Activated CD4-positive, CD25-positive, alpha-beta regulatory T cell treated with anti-CD3 and anti-CD28 coated beads, Interleukin-2, amount 50 U/mL, for 16 hours (primary cell): ENCODE data around the gene EXOSC7.
A peak's percentile ranks its signal among the peaks of the same experiment; 100 is the strongest.
"Not testable (repeated sequence)": the region's sequence is repeated elsewhere in the genome, so short reads cannot be mapped to it uniquely, and the experiment has no call there.

Experiments used
- DNase-seq: peaks from one replicate; pipeline ENCODE4 v3.0.0-alpha.2; 2020; ENCODE audit warnings: low read depth, low spot score

Gene EXOSC7

DNA sequence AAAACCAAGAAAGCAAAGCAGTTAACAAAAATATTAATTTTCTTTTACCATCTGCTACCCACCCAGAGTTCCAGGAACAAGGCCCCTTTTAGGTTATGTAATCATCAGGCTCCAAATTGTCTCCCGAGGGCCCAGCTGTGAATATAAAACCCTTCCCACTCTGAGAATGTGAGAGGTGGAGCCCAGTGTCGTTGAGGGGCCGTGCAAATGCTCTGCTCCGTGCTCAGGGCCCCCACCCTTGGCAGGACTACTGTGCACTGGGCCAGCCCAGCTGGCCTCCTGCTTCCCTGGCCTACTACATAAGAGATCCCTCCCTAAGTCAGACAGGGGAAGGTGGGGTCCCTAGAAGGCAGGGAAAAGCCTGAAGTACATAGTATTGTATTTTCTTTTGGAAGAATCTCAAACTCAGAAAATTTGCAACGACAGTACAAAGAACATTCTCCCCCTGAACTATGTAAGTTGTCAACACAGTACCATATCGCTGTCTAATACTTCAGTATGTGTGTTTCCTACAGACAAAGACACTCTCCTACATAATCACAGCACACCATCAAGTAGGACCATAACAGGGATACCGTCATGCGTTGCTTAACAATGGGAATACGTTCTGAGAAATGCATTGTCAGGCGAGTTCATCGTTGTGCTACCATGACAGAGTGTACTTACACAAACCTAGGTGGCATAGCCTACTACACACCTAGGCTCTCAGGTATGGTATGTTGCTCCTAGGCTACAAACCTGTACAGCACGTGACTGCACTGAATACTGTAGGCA lies 45.7 kb downstream of the EXOSC7 start:
- DNase-seq = no peak

DNA sequence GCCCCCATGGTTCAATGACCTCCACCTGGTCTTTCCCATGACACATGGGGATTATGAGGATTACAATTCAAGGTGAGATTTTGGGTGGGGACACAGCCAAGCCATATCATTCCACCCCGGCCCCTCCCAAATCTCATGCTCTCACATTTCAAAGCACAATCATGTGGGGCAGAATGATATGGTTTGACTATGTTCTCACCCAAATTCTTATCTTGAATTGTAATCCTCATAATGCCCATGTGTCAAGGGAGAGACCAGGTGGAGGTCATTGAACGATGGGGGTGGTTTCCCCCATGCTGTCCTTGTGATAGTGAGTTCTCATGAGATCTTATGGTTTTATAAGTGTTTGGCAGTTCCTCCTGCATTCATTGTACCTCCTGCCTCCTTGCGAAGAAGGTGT lies 47.6 kb downstream of the EXOSC7 start:
- DNase-seq = no peak

DNA sequence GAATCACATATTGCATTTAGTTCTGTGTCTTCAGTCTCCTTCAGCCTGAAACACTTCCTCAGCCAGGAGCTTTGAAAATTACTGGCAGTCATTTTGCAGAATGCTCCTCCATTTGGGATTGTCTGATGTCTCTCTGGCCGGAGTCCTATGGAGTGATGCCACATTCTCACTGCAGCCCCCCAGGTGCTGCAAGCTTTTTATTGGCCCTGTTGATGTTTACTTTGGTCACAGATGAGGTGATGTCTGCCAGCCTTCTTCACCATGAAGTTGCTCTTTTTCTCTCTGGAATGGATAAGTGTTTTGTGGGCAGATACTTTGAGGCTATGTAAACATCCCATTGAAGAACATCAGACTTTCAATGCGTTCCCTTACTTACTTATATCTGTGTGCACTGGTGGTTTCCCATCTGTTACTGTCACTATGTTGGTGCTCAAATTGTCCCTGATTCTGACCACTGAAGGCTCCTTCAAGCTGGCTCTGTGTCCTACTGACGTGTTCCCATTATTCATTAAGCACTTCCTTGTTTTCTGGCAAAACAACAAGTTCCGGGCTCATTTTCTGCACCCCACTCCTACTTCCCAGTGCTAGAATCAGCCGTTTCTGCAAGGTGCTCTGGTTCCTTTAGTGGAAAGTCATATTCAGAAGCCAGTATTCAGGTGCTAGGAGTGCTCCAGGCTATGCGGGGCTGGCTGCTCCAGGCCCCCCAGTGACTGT lies 48.7 kb downstream of the EXOSC7 start:
- DNase-seq = no peak

DNA sequence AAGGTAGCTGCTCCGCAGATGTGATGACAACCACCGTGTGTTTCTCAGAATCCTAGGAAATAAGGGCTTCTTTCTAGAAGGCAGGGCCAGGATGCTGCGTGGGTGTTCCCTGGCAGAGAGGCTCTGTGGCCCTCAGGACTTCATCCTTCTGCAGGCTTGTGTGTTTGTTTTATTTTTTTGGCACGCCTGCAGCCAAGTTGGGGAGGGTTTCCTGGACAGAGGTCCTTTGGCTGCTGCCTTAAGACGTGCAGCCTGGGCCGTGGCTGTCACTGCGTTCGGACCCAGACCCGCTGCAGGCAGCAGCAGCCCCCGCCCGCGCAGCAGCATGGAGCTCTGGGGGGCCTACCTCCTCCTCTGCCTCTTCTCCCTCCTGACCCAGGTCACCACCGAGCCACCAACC lies 50.0 kb downstream of the EXOSC7 start, which contains the start of gene CLEC3B:
CLEC3B (plus strand) TSS at position 266 of the 400 bp plus-strand sequence; CDS start at position 326, 60 bp downstream.
- no peak for DNase-seq

DNA sequence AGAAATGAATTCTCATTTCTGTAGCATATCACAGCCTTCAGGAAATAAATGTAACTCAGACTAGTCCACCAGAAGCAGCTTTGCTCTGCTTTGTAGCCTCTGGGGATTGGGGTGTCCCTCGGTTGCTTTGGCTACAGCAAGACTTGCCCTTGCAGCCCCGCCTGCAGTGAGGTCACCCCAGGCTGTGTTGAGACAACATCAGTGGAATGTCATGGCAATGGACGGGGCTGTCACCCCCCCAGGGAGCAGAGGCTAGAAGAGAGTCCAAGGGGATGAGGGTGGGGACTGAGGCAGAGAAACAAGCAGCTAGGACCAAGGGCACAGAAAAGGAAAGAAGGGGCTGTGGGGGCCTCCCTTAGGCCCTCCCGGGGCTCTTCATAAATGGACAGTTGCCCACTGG lies 50.9 kb downstream of the EXOSC7 start:
- DNase-seq = no peak

DNA sequence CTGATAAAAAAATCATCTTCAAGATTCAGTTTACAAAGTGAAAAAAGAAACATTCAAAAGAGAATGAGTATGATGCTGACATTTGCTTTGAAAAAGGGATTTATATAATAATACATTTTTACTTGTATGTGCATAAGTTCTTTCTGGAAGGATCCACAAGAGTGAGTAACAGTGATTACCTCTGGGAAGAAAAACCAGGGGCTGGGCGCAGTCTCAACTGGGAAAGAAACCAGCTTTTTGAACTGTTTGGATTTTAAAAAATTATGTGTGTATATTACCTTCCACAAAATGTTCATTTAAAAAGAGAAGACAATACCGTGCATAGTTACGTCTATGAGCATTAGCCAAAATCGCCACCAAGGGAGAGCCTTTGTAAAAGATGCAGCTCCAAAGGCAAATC lies 51.4 kb downstream of the EXOSC7 start:
- no peak for DNase-seq

DNA sequence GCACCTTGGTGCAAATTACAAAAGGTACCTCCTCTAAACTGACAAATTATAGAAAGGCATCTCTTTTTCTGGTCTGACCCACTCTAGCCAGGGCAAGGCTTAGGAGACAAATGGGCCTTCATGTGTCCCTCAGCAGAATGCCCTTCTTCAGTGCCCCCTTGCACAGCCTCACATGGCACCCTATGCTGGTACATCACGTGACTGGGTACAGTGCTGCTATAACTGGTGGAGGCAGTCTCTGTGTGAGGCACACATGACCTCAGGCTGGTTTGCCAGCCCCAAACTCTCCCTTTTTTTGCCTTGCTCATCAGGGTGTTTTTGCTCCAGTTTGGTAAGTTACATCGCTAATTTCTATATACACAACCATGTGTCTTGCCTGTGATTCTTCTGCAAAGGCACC lies 53.2 kb downstream of the EXOSC7 start:
- DNase-seq = no peak

DNA sequence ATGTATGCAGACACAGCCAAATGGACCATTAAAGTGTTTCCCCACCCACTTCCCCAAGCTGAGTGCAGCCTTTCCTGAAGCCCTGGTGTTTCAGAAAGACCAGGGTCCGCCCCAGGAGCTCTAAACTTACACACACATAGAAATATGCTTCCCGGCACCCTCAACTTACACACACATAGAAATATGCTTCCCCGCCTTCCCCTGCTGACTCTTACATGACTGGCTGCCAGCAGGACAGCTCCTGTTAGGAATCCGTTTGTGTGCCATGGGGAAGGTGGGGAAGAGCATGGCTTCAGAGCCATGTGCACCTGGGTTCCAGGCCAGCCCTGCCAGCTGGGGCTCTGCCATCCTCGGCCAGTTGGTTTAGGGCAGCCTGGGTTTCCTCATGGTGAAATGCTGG lies 53.6 kb downstream of the EXOSC7 start:
- no peak for DNase-seq

DNA sequence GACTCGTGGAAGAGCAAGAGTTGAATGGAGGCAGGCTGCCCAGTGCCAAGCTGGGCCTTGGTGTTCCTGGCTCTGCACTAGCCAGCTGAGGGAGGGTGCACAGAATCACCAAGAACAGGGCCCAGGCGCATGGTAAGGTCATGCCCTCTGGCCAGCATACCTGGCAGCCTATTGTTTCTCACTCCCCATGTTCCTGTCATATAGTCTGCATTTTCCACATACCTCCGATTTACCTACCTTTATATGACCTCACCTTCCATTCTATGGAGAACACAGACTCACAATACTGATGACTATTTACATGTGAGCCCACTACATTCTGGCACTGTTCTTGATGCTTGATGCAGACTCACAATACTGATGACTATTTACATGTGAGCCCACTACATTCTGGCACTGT lies 55.5 kb downstream of the EXOSC7 start:
- no peak for DNase-seq

DNA sequence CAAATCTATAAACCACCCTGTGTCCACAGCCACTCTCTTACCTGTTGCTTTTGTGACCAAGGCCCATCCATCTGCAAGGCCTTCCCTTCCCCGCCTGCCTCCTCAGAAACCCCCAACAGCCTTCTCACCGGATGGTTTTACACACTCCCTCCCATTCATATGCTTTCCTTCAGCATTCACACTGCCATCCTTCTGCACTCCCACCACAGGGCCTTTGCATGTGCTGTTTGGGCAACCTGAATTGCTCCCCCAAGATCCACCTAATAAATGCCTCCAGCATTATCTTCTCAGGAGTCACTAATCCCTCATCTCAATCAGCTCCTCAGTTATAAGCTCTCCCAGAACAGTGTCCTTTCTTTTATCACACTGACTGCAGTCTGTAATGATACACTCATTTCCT lies 56.1 kb downstream of the EXOSC7 start:
- no peak for DNase-seq

DNA sequence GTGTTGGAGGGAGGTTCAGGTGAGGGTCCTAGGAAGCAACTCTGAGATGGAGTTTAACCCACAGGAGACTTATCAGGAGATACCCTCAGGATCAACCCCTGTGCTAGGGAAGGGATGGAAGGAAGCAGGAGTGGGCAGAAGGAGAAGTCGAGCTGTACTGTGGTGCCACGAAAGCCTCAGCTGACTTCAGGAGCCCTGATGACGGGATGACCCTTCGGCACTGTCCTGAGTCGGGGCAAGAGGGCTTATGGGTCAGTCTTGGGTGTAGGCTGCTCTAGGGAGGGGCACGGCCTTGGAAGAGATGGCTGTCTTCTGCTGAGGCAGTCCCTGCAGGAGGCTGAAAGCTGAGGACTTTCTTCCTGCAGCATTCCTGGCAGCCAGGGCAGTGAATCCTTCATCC lies 57.7 kb downstream of the EXOSC7 start:
- DNase-seq = no peak

DNA sequence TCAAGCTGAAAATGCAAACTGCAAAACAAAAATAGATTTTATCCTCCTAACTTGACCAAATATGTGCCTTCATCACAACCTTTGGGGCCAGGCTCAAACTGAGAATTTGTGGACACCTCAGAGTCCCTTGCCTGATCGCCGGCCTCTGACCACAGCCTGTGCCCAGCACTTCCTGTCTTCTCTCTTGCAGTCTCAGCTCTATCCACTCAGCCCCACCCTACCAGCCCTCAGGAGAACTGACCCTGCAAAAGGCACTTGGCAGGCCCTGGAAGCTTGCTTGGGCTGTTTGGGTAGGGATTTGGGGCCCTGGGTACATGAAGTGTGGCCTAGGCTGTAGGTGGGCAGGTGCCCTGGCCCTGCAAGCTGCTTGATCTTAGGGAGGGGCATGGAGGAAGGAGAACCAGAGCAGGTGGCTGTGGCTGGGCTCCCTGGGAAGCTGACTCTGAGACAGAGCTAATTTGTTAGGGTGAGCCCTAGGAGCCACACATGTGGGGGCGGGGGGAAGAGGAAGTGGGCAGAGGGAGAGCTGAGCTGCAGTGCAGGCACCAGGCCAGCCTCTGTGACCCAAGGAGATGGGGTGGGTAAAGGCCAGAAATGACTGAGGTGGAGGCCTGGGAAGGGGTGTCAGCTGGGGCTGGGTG lies 58.7 kb downstream of the EXOSC7 start:
- no peak for DNase-seq

DNA sequence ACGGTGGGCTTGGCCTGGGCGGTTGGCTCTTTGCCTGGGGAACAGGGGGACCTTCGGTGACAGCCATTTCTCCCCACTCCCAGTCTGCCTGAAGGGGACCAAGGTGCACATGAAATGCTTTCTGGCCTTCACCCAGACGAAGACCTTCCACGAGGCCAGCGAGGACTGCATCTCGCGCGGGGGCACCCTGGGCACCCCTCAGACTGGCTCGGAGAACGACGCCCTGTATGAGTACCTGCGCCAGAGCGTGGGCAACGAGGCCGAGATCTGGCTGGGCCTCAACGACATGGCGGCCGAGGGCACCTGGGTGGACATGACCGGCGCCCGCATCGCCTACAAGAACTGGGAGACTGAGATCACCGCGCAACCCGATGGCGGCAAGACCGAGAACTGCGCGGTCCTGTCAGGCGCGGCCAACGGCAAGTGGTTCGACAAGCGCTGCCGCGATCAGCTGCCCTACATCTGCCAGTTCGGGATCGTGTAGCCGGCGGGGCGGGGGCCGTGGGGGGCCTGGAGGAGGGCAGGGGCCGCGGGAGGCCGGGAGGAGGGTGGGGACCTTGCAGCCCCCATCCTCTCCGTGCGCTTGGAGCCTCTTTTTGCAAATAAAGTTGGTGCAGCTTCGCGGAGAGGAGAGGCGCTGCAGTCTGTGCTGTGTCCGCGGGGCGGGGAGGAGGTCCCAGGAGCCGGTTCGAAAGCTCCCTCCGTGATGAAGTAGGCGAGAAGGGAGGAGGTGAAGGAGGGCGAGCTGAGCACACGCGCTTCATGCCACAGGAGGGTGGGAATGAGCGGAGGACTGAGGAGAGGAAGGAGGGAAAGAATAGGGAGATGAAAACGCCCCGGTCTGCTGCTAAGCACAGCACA lies 59.6 kb downstream of the EXOSC7 start:
- no peak for DNase-seq

DNA sequence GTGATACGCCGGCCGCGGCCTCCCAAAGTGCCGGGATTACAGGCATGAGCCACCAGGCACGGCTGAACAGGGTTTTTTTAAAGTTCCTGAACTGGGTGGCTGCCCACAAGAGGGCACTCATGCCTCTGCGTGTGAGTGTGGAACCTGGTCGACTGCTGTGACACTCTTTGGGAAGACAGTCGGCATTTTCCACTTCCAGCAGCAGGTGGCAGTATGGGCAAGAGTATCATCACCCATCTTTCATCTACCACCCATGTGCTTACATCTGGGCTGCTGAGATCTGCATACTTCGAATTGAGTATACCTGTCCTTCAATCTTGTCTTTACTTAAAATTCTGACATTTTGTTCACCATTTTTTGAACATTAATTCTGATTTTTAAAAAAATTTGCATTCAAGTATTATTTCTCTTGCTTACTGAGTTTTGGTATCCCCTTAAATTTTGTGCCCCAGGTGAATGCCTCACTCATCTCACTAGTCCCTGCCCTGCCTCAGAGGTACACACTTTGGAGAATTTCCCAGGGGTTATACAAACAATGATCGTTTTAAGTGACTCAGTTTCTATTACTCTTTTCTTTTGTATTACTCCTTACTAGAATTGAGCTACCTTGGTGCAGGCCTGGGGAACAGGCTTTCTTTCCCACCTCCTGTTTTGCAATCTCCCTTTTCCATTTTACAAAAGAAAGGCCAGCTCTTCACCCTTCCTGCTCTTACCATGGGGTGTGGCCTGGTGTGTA lies 61.8 kb downstream of the EXOSC7 start:
- peak; percentile 84 for DNase-seq

DNA sequence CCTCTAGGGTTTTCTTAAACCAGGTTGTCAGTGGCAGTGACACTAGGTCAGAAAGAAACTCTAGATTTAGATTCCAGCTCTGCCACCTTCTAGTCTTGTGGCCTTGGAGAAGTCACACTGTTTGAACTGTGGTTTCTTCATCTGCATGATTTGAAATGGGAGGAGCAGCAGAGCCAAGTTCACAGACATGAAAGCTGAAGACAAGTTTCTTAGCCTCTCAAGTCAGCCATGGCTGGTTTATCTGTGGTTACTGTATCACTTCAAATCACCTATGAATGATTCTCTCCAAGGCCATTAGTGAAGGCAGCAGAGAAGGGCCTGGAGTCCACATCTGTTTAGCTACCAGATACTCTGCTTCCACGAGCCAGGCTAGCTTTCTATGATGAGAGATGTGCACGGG lies 65.6 kb downstream of the EXOSC7 start:
- no peak for DNase-seq

DNA sequence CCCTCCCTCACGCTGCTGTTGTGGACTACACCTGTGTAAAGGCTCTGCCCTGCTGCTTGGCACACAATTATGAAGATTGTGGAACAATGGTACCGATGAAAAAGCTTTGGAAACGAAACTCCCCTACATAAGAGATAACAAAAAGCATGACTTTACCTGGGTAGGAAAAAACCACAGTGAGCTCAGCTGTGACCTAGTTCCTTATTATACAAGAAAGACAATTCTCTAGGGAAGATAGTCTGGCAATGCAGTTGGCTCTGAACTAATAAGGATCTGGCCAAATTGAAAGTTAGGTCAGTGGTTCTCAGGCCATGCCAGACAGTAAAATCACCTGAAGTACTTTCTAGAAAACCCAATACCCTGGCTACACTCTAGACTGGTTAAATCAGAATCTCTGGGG lies 66.1 kb downstream of the EXOSC7 start:
- no peak for DNase-seq

DNA sequence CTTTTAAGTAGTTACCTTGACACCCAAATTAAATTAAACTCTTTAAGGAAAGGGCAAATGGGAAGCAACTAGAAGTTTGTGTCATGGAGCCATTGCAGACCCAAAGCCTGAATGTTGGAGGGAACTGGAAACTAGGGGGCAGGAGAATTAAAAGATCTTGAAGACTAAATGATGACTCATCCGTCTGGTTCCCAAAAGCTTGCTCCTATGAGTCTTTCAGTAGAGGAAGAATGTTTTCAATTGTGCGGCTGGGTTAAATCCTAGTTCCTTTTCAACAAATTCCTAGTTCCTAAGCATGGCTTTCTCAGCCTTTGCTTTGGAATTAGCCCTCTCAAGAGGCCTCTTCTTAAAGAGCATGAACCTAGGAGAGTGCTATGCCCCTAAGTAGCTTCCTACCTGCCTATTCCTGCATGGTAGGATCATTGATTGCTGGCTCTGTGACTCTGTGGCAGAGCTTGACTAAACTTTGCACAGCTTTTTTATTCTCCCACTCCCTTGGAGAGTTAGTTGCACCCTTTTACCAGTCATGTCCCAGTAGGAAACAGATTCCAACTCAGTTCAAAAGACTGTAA lies 67.8 kb downstream of the EXOSC7 start:
- DNase-seq = no peak

DNA sequence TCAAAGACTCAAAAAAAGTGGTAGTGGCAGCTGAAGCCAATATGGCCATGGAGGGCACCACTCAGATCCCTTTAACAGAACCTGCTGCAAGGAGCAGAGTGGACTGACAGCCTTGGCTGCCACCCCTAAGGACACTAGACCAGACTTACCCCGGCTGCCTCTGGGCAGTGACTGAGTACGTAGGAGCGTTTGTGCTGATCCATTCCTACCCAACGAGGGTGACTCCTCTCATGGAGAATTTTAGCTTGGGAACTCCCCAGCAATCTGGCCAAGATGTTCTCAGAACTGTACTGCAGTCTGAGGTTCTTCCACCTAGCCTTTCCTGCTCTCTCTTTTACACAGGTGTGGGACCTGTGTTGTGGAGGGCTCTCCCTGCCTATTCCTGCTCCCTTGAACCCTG lies 72.2 kb downstream of the EXOSC7 start:
- no peak for DNase-seq

DNA sequence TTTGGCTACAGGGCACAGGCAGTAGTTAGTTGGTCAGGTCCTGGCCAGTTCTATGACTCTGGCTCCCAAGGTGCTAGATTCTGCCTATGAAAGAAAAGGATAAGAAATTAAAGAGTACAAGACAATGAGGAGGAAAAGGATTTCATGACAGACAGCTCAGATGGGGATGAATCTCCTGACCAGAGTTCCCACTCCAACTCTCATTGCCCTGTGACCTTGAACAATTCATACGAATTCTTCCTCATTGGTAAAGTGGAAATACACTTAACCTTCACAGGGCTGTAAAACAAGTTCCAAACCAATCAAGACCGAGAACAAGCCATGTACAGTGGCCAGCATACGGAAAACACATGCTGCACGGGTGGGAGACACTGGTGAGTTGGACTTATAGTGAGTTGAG lies 73.8 kb downstream of the EXOSC7 start:
- DNase-seq = no peak

DNA sequence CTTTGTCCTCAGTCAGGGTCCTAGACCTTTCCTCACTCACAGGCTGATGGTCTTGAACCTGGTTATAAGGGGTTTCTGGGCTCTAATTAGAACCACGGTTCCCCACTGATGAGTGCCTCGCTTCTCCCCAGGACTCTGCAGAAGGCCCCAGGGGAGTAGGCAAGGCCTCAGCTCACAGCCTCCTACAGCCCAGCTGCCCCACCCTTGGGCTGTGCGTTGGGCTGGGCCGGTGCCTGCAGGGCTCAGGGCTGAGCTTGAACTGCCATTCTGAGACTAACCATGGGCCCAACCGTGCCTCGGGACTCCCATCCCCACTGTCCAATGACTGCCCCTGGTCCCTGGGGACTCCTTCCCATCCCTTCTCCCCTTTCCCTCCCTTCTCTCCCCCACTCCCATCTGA lies 75.6 kb downstream of the EXOSC7 start:
- DNase-seq = no peak

DNA sequence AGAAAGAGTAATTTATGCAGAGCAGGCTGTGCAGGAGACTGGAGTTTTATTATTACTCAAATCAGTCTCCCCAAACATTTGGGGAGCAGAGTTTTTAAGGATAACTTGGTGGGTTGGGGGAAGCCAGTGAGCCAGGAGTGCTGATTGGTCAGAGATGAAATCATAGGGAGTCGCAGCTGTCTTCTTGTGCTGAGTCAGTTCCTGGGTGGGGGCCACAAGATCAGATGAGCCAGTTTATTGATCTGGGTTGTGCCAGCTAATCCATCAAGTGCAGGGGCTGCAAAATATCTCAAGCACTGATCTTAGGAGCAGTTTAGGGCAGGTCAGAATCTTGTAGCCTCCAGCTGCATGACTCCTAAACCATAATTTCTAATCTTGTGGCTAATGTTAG lies 77.8 kb downstream of the EXOSC7 start:
- DNase-seq = not testable (repeated sequence)
